Astrocyte of the spinal cord (primary cell): ENCODE results near the gene NAA60.
A peak's percentile ranks its signal among the peaks of the same experiment; 100 is the strongest.
"Not testable (repeated sequence)": the region's sequence is repeated elsewhere in the genome, so short reads cannot be mapped to it uniquely, and the experiment has no call there.

Source experiments
- DNase-seq: peaks from one replicate; pipeline ENCODE4 v3.0.0; 2011; ENCODE audit warnings: low read depth, low spot score
- H3K4me3 ChIP-seq: 2 replicates; pipeline ENCODE4 v1.5.1; 2011; ENCODE audit warnings: low read depth, mild to moderate bottlenecking, low read length, moderate library complexity
- in situ Hi-C: cut with HindIII; loops from 2 replicates; pipeline ENCODE4 v1.10.0; 2017; ENCODE audit warnings: low sequenced_read_pairs
- TF ChIP-seq, protein P1 (sequence below): IDR thresholded peaks from 2 replicates; pipeline ENCODE4 v1.5.1; 2012; ENCODE audit warnings: low read depth, mild to moderate bottlenecking, low read length, inconsistent platforms

The NAA60 gene

DNA sequence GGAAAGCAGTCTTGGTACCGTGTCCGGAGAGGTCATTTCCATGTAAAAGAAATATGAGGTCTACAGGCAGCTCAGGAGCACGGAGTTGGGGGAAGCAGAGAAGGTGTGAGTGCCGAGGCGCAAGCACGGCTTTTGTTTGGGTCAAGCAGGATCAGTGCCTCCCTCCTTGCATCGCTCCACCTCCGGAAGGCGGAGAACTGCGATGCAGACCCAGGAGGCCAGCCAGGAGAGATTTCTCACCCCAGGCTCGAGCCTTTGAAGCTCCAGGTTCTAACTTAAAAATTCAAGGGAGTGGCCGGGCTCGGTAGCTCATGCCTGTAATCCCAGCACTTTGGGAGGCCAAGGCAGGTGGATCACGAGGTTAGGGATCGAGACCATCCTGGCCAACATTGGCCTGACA is 25.0 kb downstream of the NAA60 start:
- DNase-seq = no peak
- H3K4me3 ChIP-seq = no peak overlapping the region
- TF ChIP-seq, protein P1, sequence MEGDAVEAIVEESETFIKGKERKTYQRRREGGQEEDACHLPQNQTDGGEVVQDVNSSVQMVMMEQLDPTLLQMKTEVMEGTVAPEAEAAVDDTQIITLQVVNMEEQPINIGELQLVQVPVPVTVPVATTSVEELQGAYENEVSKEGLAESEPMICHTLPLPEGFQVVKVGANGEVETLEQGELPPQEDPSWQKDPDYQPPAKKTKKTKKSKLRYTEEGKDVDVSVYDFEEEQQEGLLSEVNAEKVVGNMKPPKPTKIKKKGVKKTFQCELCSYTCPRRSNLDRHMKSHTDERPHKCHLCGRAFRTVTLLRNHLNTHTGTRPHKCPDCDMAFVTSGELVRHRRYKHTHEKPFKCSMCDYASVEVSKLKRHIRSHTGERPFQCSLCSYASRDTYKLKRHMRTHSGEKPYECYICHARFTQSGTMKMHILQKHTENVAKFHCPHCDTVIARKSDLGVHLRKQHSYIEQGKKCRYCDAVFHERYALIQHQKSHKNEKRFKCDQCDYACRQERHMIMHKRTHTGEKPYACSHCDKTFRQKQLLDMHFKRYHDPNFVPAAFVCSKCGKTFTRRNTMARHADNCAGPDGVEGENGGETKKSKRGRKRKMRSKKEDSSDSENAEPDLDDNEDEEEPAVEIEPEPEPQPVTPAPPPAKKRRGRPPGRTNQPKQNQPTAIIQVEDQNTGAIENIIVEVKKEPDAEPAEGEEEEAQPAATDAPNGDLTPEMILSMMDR = no peak
- in situ Hi-C loops = no loop called here

DNA sequence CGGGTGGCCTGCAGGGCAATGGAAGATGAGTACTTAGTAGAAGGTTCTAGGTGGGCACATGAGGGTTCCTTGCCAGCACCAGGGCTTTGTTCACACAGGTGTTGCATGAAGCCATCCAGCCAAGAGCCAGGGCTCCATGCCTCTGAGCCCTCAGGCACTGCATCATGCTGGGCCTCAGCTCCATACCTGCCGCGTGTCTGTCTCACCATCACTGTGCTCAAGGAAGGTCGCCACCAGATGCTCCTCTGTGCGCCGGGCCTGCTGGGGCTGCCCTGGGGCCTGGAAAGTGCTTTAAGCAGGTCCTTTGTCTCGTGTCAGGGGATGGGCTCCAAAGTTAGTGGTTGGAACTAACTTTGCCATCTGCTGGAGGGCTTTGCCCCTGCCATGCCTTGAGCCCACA is 26.3 kb downstream of the NAA60 start:
- TF ChIP-seq, protein P1 = no peak
- H3K4me3 ChIP-seq = no peak overlapping the region
- in situ Hi-C loops = no loop called here
- DNase-seq = no peak

DNA sequence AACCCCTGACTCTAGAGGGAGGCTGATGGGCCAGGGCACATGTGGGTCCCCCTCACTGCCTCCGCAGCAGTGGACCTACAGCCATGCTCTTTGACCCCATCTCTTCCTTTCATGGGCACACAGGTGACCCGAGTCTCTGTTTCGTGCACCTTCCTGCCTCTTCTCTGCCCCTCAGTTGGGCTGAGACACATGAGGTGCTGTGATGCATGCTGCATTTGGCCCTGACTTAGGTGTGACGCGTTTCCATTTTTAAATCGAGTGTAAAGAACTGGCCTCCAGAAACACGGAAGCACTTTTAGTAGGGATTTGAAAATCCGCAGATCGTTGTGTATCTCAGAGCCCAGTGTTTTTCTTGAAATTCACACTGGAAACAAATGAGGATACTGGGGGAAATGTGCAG is 27.2 kb downstream of the NAA60 start:
- no peak for DNase-seq
- TF ChIP-seq, protein P1 = no peak
- in situ Hi-C loops = no loop called here

DNA sequence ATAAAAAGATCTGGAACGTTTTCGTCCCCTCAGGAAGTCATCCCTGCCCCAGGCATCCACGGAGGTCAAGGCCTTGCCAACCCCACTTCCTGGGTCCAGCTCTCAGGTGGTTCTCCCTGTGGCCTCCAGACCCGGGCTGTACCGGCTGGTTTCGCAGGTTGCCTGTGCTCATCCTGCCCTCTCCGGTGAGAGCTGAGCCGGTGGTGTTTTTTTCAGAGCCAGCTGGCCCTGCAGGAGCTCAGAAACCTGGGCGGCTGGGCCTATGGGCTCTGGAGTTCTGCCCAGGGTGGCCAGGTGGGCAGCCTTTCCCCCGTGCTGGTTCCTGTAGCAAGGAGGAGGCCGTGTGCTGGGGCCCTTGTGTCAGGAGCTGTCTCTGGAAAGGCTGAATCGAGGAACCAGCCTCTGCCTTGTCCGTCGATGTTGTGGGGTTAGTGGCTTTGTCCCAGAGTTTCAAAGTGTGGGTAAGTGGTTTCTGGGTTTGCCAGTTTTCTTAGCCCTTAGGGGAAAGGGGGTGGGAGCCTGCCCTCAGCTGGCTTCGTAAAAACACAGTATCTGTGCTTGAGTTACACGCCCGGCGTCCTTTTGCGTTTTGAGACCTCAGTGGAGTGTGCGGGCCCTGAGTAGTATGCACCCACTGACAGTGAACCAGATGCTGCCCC is 28.2 kb downstream of the NAA60 start:
- in situ Hi-C loops = no loop called here
- TF ChIP-seq, protein P1 = no peak
- no peak overlapping the region for H3K4me3 ChIP-seq
- DNase-seq = no peak

More for the DNA sequence above, 27.2 kb downstream of the NAA60 start:
- no peak overlapping the region for H3K4me3 ChIP-seq

DNA sequence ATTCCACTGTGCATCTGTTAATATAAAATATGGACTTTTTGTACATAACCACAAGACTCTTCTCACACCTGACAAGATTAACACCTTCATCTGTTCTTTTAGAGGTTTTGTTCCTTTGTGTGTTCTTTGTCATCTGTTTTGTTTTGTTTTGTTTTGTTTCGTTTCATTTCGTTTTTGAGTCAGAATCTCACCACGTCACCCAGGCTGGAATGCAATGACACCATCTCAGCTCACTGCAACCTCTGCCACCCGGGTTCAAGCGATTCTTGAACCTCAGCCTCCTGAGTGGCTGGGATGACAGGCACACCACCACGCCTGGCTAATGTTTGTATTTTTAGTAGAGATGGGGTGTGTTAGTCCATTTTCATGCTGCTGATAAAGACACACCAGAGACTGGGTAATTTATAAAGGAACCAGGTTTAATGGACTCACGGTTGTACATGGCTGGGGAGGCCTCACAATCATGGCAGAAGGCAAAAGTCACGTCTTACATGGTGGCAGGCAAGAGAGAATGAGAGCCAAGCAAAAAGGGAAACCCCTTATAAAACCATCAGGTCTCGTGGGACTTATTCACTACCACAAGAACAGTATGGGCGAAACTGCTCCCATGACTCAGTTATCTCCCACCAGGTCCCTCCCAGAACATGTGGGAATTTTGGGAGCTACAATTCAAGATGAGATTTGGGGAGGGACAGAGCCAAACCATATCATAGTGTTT is 29.6 kb downstream of the NAA60 start:
- peak; percentile 39 for DNase-seq
- TF ChIP-seq, protein P1 = no peak
- in situ Hi-C loops = no loop called here
- H3K4me3 ChIP-seq = no peak overlapping the region

DNA sequence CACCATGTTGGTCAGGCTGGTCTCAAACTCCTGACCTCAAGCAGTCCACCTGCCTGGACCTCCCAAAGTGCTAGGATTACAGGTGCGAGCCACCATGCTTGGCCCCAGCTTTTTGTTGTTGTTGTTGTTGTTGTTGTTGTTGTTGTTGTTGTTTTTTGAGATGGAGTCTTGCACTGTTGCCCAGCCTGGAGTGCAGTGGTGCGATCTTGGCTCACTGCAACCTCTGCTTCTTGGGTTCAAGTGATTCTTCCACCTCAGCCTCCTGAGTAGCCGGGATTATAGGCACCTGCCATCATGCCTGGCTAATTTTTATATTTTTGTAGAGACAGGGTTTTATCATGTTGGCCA is 30.1 kb downstream of the NAA60 start:
- in situ Hi-C loops, DNase-seq: not testable (repeated sequence)

DNA sequence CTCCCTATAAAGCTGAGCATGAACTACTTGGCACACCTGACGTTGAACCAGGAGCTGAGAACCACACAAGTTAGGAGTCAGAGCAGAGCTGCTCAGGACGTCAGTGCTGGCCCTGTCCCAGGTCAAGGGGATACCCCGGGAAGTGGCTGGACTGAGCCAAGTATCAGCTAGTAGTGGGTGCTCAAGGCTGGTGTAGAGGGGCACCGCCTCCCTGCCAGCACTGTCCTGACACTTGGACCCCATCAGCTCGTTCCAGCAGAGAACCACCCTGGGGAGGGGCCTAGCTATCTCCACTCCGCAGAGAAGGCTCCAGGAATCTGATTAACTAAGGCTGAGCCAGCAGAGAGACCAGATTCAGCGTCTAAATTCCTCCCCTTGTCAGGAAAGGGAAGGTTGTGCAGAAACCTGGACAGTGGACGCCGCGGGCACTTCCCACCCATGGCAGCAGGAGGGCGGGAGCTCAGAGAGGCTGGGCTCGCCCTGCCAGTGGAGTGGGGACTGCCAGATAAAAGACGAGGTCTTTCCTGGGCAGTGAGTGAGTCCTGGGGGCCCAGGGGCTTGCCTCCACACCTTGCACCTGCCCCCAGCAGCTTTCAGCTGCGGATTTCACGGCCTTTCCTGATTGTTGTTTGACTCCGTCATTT is 30.8 kb downstream of the NAA60 start:
- no peak for DNase-seq
- TF ChIP-seq, protein P1 = no peak
- in situ Hi-C loops = no loop called here
- no peak overlapping the region for H3K4me3 ChIP-seq

More for the DNA sequence above, 30.1 kb downstream of the NAA60 start:
- not testable (repeated sequence) for H3K4me3 ChIP-seq

DNA sequence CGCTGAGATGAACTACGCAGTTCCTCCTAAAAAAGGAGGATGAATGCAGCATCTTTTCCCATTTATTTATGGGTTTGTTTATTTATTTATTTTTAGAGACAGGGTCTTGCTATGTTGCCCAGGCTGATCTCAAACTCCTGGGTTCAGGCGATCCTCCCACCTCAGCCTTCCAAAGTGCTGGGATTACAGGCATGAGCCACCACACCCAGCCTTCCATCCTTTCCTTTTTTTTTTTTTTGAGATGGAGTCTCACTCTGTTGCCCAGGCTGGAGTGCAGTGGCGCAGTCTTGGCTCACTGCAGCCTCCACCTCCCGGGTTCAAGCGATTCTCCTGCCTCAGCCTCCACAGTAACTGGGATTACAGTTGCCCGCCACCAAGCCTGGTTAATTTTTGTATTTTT is 31.4 kb downstream of the NAA60 start:
- in situ Hi-C loops, H3K4me3 ChIP-seq, DNase-seq: not testable (repeated sequence)
